HEK293T (cell line): ENCODE measurements around the gene SEMA5A.

Source experiments
- CTCF ChIA-PET: fragments of 350-600 bp; formaldehyde crosslinking; extraction: SDS; loops from one replicate; lab custom pipeline; 2021; ENCODE audit warnings: antibody characterized with exemption, inconsistent platforms; lab: Yijun Ruan, JAX
- POLR2A ChIA-PET: fragments of 350-600 bp; formaldehyde crosslinking; extraction: SDS; loops from one replicate; lab custom pipeline; 2020; ENCODE audit warnings: antibody characterized with exemption, inconsistent platforms; lab: Yijun Ruan, JAX
- DNase-seq: peaks from one replicate; pipeline ENCODE4 v3.0.0; 2012; ENCODE audit warnings: mixed read lengths; ENCODE audit errors: extremely low spot score
- ARNT ChIP-seq: fragments of 450-650 bp; IDR thresholded peaks from 2 replicates; pipeline ENCODE4 v1.6.1; 2017; ENCODE audit warnings: mild to moderate bottlenecking
- BHLHE40 ChIP-seq: fragments of 450-650 bp; IDR thresholded peaks from 2 replicates; pipeline ENCODE4 v1.6.1; 2016; ENCODE audit warnings: mild to moderate bottlenecking, moderate library complexity, borderline replicate concordance
- CTBP1 ChIP-seq: fragments of 450-650 bp; IDR thresholded peaks from 2 replicates; pipeline ENCODE4 v1.6.1; 2016; ENCODE audit warnings: borderline replicate concordance
- ELF4 ChIP-seq: fragments of 450-650 bp; IDR thresholded peaks from 2 replicates; pipeline ENCODE4 v1.6.1; 2017; ENCODE audit warnings: antibody characterized with exemption
- FOXA1 ChIP-seq: fragments of 450-650 bp; IDR thresholded peaks from 2 replicates; pipeline ENCODE4 v1.6.1; 2016; ENCODE audit warnings: mild to moderate bottlenecking
- FOXK2 ChIP-seq: fragments of 450-650 bp; IDR thresholded peaks from 2 replicates; pipeline ENCODE4 v1.6.1; 2016; ENCODE audit warnings: mild to moderate bottlenecking
- FOXM1 ChIP-seq: fragments of 450-650 bp; IDR thresholded peaks from 2 replicates; pipeline ENCODE4 v1.6.1; 2017; ENCODE audit warnings: mild to moderate bottlenecking, borderline replicate concordance
- HDGF ChIP-seq: fragments of 450-650 bp; IDR thresholded peaks from 2 replicates; pipeline ENCODE4 v1.6.1; 2017; ENCODE audit warnings: antibody characterized with exemption, borderline replicate concordance
- L3MBTL2 ChIP-seq: fragments of 450-650 bp; conservative IDR thresholded peaks from 2 replicates; pipeline ENCODE4 v1.6.1; 2016; ENCODE audit warnings: mild to moderate bottlenecking
- LEF1 ChIP-seq: fragments of 450-650 bp; IDR thresholded peaks from 2 replicates; pipeline ENCODE4 v1.6.1; 2017; ENCODE audit warnings: mild to moderate bottlenecking, borderline replicate concordance
- NFRKB ChIP-seq: fragments of 450-650 bp; IDR thresholded peaks from 2 replicates; pipeline ENCODE4 v1.6.1; 2016; ENCODE audit warnings: mild to moderate bottlenecking, moderate library complexity
- PKNOX1 ChIP-seq: fragments of 450-650 bp; IDR thresholded peaks from 2 replicates; pipeline ENCODE4 v1.6.1; 2016
- SP1 ChIP-seq: fragments of 450-650 bp; IDR thresholded peaks from 2 replicates; pipeline ENCODE4 v1.6.1; 2017
- SUZ12 ChIP-seq: fragments of 450-650 bp; IDR thresholded peaks from 2 replicates; pipeline ENCODE4 v1.6.1; 2016; ENCODE audit warnings: mild to moderate bottlenecking
- TARDBP ChIP-seq: fragments of 450-650 bp; IDR thresholded peaks from 2 replicates; pipeline ENCODE4 v1.6.1; 2016
- ZNF384 ChIP-seq: fragments of 450-650 bp; IDR thresholded peaks from 2 replicates; pipeline ENCODE4 v1.6.1; 2016

The SEMA5A gene

GRCh38 chr5:9054821-9055589 lies 490.9 kb downstream of the SEMA5A start:
- TF ChIP-seq ZNF384 (no peak), ELF4 (no peak), FOXA1 (no peak), NFRKB (no peak), L3MBTL2 (no peak), PKNOX1 (no peak), ARNT (no peak), LEF1 (no peak)
- POLR2A ChIA-PET: no interaction called here
- no peak for DNase-seq
- CTCF ChIA-PET: no interaction called here

GRCh38 chr5:9054322-9054721 lies 491.6 kb downstream of the SEMA5A start:
- CTCF ChIA-PET: no interaction called here
- POLR2A ChIA-PET: no interaction called here

GRCh38 chr5:9052421-9052820 lies 493.5 kb downstream of the SEMA5A start:
- TF ChIP-seq NFRKB: no peak
- TF ChIP-seq FOXA1: no peak
- no peak for TF ChIP-seq L3MBTL2
- no peak for TF ChIP-seq CTBP1
- no peak for TF ChIP-seq FOXM1
- TF ChIP-seq ELF4: no peak
- no peak for TF ChIP-seq TARDBP
- TF ChIP-seq BHLHE40: no peak
- TF ChIP-seq ZNF384: no peak
- TF ChIP-seq FOXK2: no peak
- no peak for TF ChIP-seq SUZ12
- TF ChIP-seq PKNOX1: no peak
- TF ChIP-seq SP1: no peak
- no peak for TF ChIP-seq LEF1
- TF ChIP-seq ARNT: no peak
- TF ChIP-seq HDGF: no peak

More at GRCh38 chr5:9054322-9054721, 491.6 kb downstream of the SEMA5A start:
- DNase-seq: no peak
- no peak for TF ChIP-seq L3MBTL2
- TF ChIP-seq ARNT: no peak
- no peak for TF ChIP-seq SP1
- no peak for TF ChIP-seq PKNOX1
- TF ChIP-seq SUZ12: no peak
- no peak for TF ChIP-seq ELF4
- no peak for TF ChIP-seq CTBP1
- TF ChIP-seq FOXK2: no peak
- TF ChIP-seq FOXM1: no peak
- TF ChIP-seq BHLHE40: no peak

GRCh38 chr5:9051779-9052178 lies 494.1 kb downstream of the SEMA5A start:
- TF ChIP-seq NFRKB (no peak), FOXK2 (no peak), ZNF384 (no peak), HDGF (no peak), CTBP1 (no peak), SP1 (no peak), PKNOX1 (no peak), SUZ12 (no peak), ELF4 (no peak), FOXA1 (no peak), L3MBTL2 (no peak), FOXM1 (no peak), BHLHE40 (no peak), LEF1 (no peak), ARNT (no peak)
- ChIA-PET POLR2A (no interaction called here), CTCF (no interaction called here)
- DNase-seq: no peak

More at GRCh38 chr5:9052421-9052820, 493.5 kb downstream of the SEMA5A start:
- DNase-seq: no peak
- POLR2A ChIA-PET: no interaction called here
- CTCF ChIA-PET: no interaction called here

GRCh38 chr5:9047932-9048331 lies 497.9 kb downstream of the SEMA5A start:
- TF ChIP-seq SUZ12 (no peak), BHLHE40 (no peak), ZNF384 (no peak), SP1 (no peak), LEF1 (no peak)
- DNase-seq: no peak
- CTCF ChIA-PET: no interaction called here
- POLR2A ChIA-PET: no interaction called here
